Measurements from ENCODE around the gene MYRFL. TPM values are rescaled to one million over a fixed set of nuclear protein-coding genes. Genes with fewer than 3 reads are reported as not detected.

MYRFL gene
- total RNA-seq, 1 donor from 2014 or later, result 0.13 TPM

DNA sequence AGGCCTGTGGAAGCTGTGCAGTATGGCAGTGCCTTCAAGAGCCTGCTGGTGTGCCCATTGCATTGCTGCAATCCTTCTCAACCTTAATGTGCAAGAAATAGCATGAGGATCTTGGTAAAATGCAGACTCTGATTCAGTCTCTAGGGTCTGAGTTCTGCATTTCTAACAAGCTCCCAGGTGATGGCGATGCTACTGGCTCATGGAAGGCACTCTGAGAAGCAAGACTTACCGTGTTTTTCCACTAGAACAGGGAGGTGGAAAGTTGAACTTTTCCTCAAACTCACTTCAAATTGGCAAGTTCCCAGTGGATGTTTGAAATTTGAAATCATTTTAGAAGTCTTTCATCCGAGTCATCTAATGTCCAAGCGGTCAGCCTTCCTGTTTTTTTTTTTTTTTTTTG is 55.5 kb downstream of the MYRFL start:
- Histone ChIP-seq H3K4me3 (ENCODE audit: low read depth, low read length) (no peak overlapping the region), H3K27me3 (ENCODE audit: control insufficient read depth, insufficient read depth, low read length) (no peaks in the 10 kb centered on the region), H3K36me3 (ENCODE audit: control insufficient read depth, insufficient read depth, low read length) (no peaks in the 10 kb centered on the region)
- DNase-seq (ENCODE audit: low read depth), result no peak
- TF ChIP-seq, protein P1, sequence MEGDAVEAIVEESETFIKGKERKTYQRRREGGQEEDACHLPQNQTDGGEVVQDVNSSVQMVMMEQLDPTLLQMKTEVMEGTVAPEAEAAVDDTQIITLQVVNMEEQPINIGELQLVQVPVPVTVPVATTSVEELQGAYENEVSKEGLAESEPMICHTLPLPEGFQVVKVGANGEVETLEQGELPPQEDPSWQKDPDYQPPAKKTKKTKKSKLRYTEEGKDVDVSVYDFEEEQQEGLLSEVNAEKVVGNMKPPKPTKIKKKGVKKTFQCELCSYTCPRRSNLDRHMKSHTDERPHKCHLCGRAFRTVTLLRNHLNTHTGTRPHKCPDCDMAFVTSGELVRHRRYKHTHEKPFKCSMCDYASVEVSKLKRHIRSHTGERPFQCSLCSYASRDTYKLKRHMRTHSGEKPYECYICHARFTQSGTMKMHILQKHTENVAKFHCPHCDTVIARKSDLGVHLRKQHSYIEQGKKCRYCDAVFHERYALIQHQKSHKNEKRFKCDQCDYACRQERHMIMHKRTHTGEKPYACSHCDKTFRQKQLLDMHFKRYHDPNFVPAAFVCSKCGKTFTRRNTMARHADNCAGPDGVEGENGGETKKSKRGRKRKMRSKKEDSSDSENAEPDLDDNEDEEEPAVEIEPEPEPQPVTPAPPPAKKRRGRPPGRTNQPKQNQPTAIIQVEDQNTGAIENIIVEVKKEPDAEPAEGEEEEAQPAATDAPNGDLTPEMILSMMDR (IDR thresholded peaks at IDR 0.05; ENCODE audit: insufficient read depth, low read length, poor library complexity, severe bottlenecking), result no peak

- no peaks in the 10 kb centered on the region for H3K36me3 ChIP-seq (ENCODE audit: control insufficient read depth, insufficient read depth, low read length)
- TF ChIP-seq, protein P1 (IDR thresholded peaks at IDR 0.05; ENCODE audit: insufficient read depth, low read length, poor library complexity, severe bottlenecking), result no peak
- H3K27me3 ChIP-seq (ENCODE audit: control insufficient read depth, insufficient read depth, low read length), result no peaks in the 10 kb centered on the region
- no peak overlapping the region for H3K4me3 ChIP-seq (ENCODE audit: low read depth, low read length)
- no peak for DNase-seq (ENCODE audit: low read depth)
Observed at GRCh38 chr12:69881771-69882170, 56.7 kb downstream of the MYRFL start.

DNA sequence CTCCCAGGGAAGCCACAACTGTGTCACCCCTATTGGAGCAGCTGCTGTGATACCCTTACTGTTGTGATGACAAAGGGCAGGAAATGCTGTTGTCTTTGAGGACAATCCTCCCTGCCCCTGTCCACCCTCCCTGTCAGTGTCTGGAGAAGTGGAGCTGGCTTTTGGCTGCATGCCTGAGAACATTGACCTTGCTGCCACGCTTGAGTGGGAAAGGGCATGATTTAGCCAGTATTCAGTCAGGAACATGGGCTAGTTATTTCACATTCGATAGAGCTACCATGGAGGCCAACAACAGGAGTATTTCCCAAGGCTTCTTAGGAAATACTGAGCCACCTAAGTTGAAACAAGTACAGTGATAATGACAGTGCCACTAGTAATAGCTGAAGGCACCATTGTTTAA is 59.4 kb downstream of the MYRFL start:
- no peaks in the 10 kb centered on the region for H3K36me3 ChIP-seq (ENCODE audit: control insufficient read depth, insufficient read depth, low read length)
- TF ChIP-seq, protein P1 (IDR thresholded peaks at IDR 0.05; ENCODE audit: insufficient read depth, low read length, poor library complexity, severe bottlenecking), result no peak
- H3K27me3 ChIP-seq (ENCODE audit: control insufficient read depth, insufficient read depth, low read length), result no peaks in the 10 kb centered on the region
- peak; percentile 32 for DNase-seq (ENCODE audit: low read depth)
- H3K4me3 ChIP-seq (ENCODE audit: low read depth, low read length), result no peak overlapping the region

GRCh38 chr12:69885658-69886057 is 60.6 kb downstream of the MYRFL start:
- Histone ChIP-seq H3K36me3 (ENCODE audit: control insufficient read depth, insufficient read depth, low read length) (no peaks in the 10 kb centered on the region), H3K27me3 (ENCODE audit: control insufficient read depth, insufficient read depth, low read length) (no peaks in the 10 kb centered on the region), H3K4me3 (ENCODE audit: low read depth, low read length) (no peak overlapping the region)
- DNase-seq (ENCODE audit: low read depth), result no peak
- TF ChIP-seq, protein P1 (IDR thresholded peaks at IDR 0.05; ENCODE audit: insufficient read depth, low read length, poor library complexity, severe bottlenecking), result no peak

DNA sequence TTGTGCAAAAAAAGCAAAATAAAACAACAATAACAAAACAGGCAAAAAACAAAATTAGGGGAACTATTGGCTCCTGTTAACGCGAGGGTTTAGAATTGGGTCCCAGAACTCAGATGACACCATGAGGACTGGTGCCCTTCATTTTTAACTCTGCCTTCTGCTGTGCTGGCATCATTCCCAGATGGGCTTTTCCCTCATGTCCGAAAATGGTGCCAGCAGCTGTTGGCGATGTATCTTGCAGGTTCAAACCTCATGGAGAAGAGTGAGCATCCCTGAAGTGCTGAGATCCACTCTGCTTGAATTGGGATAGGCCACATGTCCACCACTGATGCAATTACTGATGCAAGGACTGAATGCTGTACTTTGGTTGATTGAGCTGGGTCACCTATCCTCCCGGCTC is 61.1 kb downstream of the MYRFL start:
- DNase-seq (ENCODE audit: low read depth), result no peak
- Histone ChIP-seq H3K36me3 (ENCODE audit: control insufficient read depth, insufficient read depth, low read length) (no peaks in the 10 kb centered on the region), H3K27me3 (ENCODE audit: control insufficient read depth, insufficient read depth, low read length) (no peaks in the 10 kb centered on the region), H3K4me3 (ENCODE audit: low read depth, low read length) (no peak overlapping the region)
- TF ChIP-seq, protein P1 (IDR thresholded peaks at IDR 0.05; ENCODE audit: insufficient read depth, low read length, poor library complexity, severe bottlenecking), result no peak

DNA sequence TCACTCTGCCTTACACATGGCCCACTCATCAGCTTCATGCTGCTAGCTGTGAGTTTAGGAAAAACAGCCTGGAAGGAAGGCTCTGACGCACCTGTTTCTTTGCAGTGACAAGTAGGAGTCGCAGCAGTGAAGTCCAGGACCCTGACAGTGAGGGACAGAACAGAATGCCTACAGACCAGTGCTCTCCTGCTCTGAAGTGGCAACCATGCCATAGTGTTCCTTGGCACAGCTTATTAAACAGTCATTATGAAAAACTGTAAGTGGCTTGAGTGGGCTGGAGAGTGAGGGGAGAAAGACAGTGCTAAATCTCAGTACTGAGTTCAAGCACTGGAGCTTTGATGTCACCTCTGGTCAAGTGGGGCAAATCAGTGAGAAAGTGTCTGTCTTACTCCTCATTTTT is 61.7 kb downstream of the MYRFL start:
- Histone ChIP-seq H3K27me3 (ENCODE audit: control insufficient read depth, insufficient read depth, low read length) (no peaks in the 10 kb centered on the region), H3K36me3 (ENCODE audit: control insufficient read depth, insufficient read depth, low read length) (no peaks in the 10 kb centered on the region), H3K4me3 (ENCODE audit: low read depth, low read length) (no peak overlapping the region)
- TF ChIP-seq, protein P1 (IDR thresholded peaks at IDR 0.05; ENCODE audit: insufficient read depth, low read length, poor library complexity, severe bottlenecking), result no peak
- DNase-seq (ENCODE audit: low read depth), result no peak

All from kidney epithelial cell (primary cell).